ENCODE measurements around the gene POU2AF1.

The POU2AF1 gene

DNA sequence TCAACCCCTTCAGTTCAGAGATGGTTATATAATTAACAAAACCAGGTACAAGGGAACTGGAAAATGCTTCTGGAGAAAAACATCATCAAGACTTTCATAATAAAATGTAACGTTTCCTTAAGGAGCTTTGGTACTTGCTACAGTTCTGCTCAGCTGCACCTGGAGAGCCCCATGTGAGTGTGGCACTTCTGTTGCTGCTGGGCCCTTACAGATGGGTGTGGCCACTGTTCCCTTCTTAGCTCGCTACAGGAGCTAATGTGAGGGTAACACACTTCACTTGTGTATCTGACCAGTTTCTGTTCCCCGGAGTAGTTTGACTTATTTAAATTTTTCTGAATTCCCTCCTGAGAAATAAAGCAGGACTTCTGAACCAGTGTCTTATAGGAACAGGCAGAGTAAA, 76.8 kb downstream of the POU2AF1 start:
- Histone ChIP-seq H4K20me1 (ENCODE audit: low read depth, low read length) (no peaks in the 10 kb centered on the region), H3K9me2 (replicated peaks; ENCODE audit: insufficient read depth, low read length) (no peaks in the 10 kb centered on the region), H3K27ac (ENCODE audit: low read depth, low read length) (no peak overlapping the region), H3F3A (ENCODE audit: insufficient read depth) (no peaks in the 10 kb centered on the region), H2AFZ (ENCODE audit: low read depth, low read length, severe bottlenecking) (no peak overlapping the region), H3K4me2 (ENCODE audit: low read depth, low read length, poor library complexity, severe bottlenecking) (no peak overlapping the region), H3K9ac (ENCODE audit: low read length) (no peak overlapping the region), H3K36me3 (ENCODE audit: low read length) (no peaks in the 10 kb centered on the region), H3K79me2 (ENCODE audit: insufficient read depth, low read length) (no peaks in the 10 kb centered on the region), H3K4me3 (ENCODE audit: insufficient read depth, low read length, poor library complexity, severe bottlenecking) (no peak overlapping the region), H3K9me3 (ENCODE audit: insufficient read depth, low read length) (no peaks in the 10 kb centered on the region), H3K27me3 (ENCODE audit: low read length) (no peaks in the 10 kb centered on the region)
- no peak for TF ChIP-seq EZH2phosphoT487 (conservative IDR thresholded peaks at IDR 0.05; ENCODE audit: low read length)
- TF ChIP-seq, protein P1, sequence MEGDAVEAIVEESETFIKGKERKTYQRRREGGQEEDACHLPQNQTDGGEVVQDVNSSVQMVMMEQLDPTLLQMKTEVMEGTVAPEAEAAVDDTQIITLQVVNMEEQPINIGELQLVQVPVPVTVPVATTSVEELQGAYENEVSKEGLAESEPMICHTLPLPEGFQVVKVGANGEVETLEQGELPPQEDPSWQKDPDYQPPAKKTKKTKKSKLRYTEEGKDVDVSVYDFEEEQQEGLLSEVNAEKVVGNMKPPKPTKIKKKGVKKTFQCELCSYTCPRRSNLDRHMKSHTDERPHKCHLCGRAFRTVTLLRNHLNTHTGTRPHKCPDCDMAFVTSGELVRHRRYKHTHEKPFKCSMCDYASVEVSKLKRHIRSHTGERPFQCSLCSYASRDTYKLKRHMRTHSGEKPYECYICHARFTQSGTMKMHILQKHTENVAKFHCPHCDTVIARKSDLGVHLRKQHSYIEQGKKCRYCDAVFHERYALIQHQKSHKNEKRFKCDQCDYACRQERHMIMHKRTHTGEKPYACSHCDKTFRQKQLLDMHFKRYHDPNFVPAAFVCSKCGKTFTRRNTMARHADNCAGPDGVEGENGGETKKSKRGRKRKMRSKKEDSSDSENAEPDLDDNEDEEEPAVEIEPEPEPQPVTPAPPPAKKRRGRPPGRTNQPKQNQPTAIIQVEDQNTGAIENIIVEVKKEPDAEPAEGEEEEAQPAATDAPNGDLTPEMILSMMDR (IDR thresholded peaks at IDR 0.05; ENCODE audit: insufficient read depth, low read length, poor library complexity, severe bottlenecking) = no peak
